ENCODE measurements around the gene ZBTB20. TPM values are rescaled to one million over a fixed set of nuclear protein-coding genes. Genes with fewer than 3 reads are reported as not detected.

The ZBTB20 gene
- total RNA-seq, 1 donor from 2014 or later = 91.2 TPM

DNA sequence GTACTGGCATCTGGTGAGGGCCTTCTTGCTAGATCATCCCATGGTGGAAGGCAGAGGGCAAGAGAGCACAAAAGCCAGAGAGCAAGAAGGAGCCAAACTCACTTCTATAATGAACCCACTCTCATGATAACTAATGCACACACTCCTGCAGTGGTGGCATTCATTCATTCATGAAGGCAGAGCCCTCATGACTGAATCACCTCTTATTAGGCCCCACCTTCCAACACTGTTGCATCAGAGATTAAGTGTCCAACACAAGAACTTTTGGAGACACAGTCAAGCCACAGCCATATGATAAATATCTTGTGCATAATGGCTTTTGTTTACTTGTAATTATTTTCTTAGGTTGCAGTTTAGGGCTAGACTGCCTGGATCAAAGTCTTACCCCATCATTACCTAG is 670.6 kb downstream of the ZBTB20 start:
- no peak for DNase-seq
- intact Hi-C loops (cut with micrococcal nuclease) = no loop called here
- Mint-ChIP-seq H3K4me1 (peaks cover 8% of the 10 kb centered on the region), H3K9me3 (peaks cover 2% of the 10 kb centered on the region), H3K27ac (no peak overlapping the region), H3K4me3 (no peak overlapping the region), H3K36me3 (ENCODE audit: low read depth) (peaks cover 6% of the 10 kb centered on the region), H3K27me3 (no peaks in the 10 kb centered on the region)
- TF ChIP-seq, protein P1, sequence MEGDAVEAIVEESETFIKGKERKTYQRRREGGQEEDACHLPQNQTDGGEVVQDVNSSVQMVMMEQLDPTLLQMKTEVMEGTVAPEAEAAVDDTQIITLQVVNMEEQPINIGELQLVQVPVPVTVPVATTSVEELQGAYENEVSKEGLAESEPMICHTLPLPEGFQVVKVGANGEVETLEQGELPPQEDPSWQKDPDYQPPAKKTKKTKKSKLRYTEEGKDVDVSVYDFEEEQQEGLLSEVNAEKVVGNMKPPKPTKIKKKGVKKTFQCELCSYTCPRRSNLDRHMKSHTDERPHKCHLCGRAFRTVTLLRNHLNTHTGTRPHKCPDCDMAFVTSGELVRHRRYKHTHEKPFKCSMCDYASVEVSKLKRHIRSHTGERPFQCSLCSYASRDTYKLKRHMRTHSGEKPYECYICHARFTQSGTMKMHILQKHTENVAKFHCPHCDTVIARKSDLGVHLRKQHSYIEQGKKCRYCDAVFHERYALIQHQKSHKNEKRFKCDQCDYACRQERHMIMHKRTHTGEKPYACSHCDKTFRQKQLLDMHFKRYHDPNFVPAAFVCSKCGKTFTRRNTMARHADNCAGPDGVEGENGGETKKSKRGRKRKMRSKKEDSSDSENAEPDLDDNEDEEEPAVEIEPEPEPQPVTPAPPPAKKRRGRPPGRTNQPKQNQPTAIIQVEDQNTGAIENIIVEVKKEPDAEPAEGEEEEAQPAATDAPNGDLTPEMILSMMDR (IDR thresholded peaks at IDR 0.05) = no peak
- CTCF ChIA-PET = no interaction called here
- no peak for ATAC-seq (ENCODE audit: low read depth)
- POLR2A ChIA-PET = no interaction called here

DNA sequence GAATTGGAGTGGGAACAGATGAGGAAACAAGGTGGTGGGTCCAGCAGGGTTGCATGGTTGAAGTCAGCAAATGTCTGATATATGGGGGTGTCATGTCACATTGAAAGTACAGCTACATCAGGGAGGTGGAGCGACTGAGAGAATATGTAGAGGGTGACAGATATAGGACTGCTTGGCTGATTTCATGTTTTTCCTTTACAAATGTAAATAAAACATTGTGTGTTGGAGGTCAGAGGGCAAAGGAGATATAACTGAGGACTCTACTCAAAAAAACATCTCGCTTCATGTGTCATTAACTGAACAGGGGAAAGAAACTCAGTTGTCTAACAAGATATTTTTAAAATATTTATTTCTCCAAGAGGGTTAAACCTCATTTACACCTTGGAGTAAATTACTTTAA is 675.6 kb downstream of the ZBTB20 start:
- peaks cover 2% of the 10 kb centered on the region for H3K9me3 Mint-ChIP-seq
- DNase-seq = no peak
- peaks cover 3% of the 10 kb centered on the region for H3K4me1 Mint-ChIP-seq
- H3K27me3 Mint-ChIP-seq = no peaks in the 10 kb centered on the region
- TF ChIP-seq, protein P1 (IDR thresholded peaks at IDR 0.05) = no peak
- H3K36me3 Mint-ChIP-seq (ENCODE audit: low read depth) = peaks cover 6% of the 10 kb centered on the region
- no peak for ATAC-seq (ENCODE audit: low read depth)
- POLR2A ChIA-PET = interaction anchor here (0.6 kb wide), 1 partner anchor 111 kb away, joined by 4 read pairs; no protein-coding TSS in a partner anchor
- intact Hi-C loops (cut with micrococcal nuclease) = no loop called here
- H3K27ac Mint-ChIP-seq = no peak overlapping the region
- H3K4me3 Mint-ChIP-seq = no peak overlapping the region
- CTCF ChIA-PET = no interaction called here

DNA sequence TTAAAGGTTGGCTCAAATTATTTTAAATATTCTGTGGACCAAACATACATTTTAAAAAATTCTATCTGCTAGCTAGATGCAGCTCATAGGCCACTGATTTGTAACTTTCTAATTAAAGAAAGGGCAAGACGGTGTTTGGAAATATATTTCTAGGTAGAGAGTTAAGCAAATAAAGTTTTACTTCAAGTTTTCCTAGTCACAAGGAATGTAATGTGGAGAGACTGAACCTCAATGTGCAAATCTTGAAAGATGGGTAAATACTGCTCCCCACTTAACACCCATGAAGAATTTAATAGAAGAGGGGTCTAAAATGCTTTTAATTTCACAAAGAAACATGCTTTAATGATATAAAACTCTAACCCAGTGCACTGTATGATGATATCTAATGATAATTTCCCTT is 678.0 kb downstream of the ZBTB20 start:
- Mint-ChIP-seq H3K27ac (no peak overlapping the region), H3K4me1 (peaks cover 11% of the 10 kb centered on the region), H3K36me3 (ENCODE audit: low read depth) (peaks cover 6% of the 10 kb centered on the region), H3K27me3 (no peaks in the 10 kb centered on the region), H3K4me3 (no peak overlapping the region), H3K9me3 (no peaks in the 10 kb centered on the region)
- intact Hi-C loops (cut with micrococcal nuclease) = no loop called here
- TF ChIP-seq, protein P1 (IDR thresholded peaks at IDR 0.05) = no peak
- POLR2A ChIA-PET = interaction anchor here (0.7 kb wide), 3 partner anchors 28 to 843 kb away, joined by 8 to 14 read pairs (median 8); no protein-coding TSS in a partner anchor
- CTCF ChIA-PET = interaction anchor here (0.6 kb wide), 1 partner anchor 891 kb away, joined by 3 read pairs; no protein-coding TSS in a partner anchor
- ATAC-seq (ENCODE audit: low read depth) (no peak), DNase-seq (no peak)

DNA sequence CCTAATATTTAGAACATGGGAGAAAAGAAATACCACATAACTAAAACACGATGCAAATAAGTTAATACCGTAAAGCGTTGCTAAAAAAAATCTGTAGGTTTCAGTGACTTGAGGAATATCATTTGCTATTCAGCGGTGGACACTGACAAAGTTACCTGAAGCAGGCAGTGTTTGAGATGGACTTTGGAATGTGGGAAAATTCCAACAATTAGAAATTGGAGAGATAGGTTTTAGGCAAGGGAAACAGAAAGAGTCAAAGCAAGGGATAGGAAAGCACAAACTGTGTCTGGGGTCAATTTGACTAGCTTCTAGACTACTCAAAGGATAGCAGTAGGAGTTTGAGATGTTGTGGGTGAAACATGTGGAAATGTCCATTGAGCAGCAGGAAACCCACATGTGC is 680.3 kb downstream of the ZBTB20 start:
- no peaks in the 10 kb centered on the region for H3K36me3 Mint-ChIP-seq (ENCODE audit: low read depth)

DNA sequence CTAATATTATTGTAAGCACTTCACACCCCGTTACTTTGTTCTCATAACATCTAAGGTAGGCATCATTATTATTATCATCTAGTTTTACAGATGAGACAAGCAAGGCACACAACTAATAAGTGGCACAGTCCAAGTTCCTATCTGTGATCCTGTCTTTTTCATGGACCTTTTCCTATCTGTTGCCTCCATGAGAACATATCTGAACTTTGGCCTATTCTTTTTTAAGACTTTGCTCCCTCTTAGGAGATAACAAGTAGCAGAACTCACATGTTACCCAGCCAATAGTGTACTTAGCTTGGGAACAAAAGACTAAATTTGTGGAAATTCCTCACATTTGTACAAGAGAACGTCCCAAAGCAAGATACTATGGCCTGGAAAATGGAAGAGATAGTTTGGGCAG is 680.8 kb downstream of the ZBTB20 start:
- POLR2A ChIA-PET = interaction anchor here (1.2 kb wide), 1 partner anchor 12 kb away, joined by 5 read pairs; no protein-coding TSS in a partner anchor
- no peak for DNase-seq
- TF ChIP-seq, protein P1 (IDR thresholded peaks at IDR 0.05) = no peak
- ATAC-seq (ENCODE audit: low read depth) = no peak
- no peak overlapping the region for H3K27ac Mint-ChIP-seq
- H3K9me3 Mint-ChIP-seq = no peaks in the 10 kb centered on the region
- peaks cover 24% of the 10 kb centered on the region for H3K4me1 Mint-ChIP-seq
- no peak overlapping the region for H3K4me3 Mint-ChIP-seq
- no peaks in the 10 kb centered on the region for H3K36me3 Mint-ChIP-seq (ENCODE audit: low read depth)
- intact Hi-C loops (cut with micrococcal nuclease) = no loop called here
- CTCF ChIA-PET = no interaction called here
- no peaks in the 10 kb centered on the region for H3K27me3 Mint-ChIP-seq

More for the DNA sequence above, 680.3 kb downstream of the ZBTB20 start:
- no peaks in the 10 kb centered on the region for H3K27me3 Mint-ChIP-seq
- H3K27ac Mint-ChIP-seq = no peak overlapping the region
- TF ChIP-seq, protein P1 (IDR thresholded peaks at IDR 0.05) = no peak
- ChIA-PET CTCF (no interaction called here), POLR2A (interaction anchor here (1.2 kb wide), 1 partner anchor 13 kb away, joined by 5 read pairs; no protein-coding TSS in a partner anchor)
- no peak overlapping the region for H3K4me3 Mint-ChIP-seq
- no peaks in the 10 kb centered on the region for H3K9me3 Mint-ChIP-seq
- intact Hi-C loops (cut with micrococcal nuclease) = no loop called here
- H3K4me1 Mint-ChIP-seq = peaks cover 20% of the 10 kb centered on the region
- DNase-seq = no peak
- no peak for ATAC-seq (ENCODE audit: low read depth)
